HG02840 (cell line): ENCODE results near the gene YPEL5.
"Not testable (repeated sequence)": the region's sequence is repeated elsewhere in the genome, so short reads cannot be mapped to it uniquely, and the experiment has no call there.

ENCODE experiments used
- ATAC-seq: cut with Tn5 transposase; IDR thresholded peaks from one replicate; pipeline ENCODE4 v1.9.1; 2021; ENCODE audit warnings: mild to moderate bottlenecking, moderate library complexity, moderate number of reproducible peaks; ENCODE audit not compliant: unreplicated experiment, low FRiP score

YPEL5 gene

GRCh38 chr2:30136764-30137444 is 9.9 kb upstream of the YPEL5 start:
- no peak for ATAC-seq

GRCh38 chr2:30139131-30139870 is 7.5 kb upstream of the YPEL5 start:
- no peak for ATAC-seq

DNA sequence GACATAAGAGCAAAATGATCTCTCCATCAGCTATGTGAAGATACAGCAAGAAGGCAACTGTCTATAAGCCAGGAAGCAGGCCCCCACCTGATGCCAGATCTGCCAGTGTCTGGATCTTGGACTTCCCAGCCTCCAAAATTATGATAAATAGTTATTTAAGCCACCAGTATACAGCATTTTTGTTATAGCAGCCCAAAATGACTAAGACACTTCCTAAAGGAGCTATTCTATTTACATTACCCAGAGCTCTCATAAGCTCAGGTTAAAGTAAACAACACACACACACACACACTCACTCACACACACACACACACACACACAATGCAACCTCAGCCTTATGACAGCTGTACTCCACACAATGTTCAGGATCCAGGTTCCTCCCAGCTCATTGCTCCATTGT is 5.7 kb upstream of the YPEL5 start:
- no peak for ATAC-seq

DNA sequence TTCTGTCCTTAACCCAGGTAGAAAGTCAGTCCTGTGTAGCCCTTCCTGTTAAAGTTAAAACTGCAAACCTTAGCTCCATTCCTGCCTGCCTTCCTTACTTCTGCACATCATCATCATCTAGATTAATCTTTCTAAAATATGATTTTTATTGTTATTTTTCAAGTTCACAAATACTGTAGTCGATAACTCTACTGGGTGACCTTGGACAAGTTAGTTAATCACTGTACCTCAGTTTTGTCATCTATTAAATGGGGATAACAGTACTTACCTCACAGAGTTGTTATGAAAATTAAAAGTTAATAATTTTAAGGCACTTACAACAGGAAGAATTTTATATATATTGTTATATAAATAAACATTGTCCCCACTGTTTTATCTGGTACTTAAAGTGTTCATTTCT is 2.5 kb upstream of the YPEL5 start:
- ATAC-seq: no peak

GRCh38 chr2:30144951-30145350 is 1.9 kb upstream of the YPEL5 start:
- ATAC-seq: not testable (repeated sequence)

- ATAC-seq: no peak
Measured at GRCh38 chr2:30145826-30146336, 926 bp upstream of the YPEL5 start.

- peak; percentile 2 for ATAC-seq
Measured at GRCh38 chr2:30147196-30147714, 448 bp downstream of the YPEL5 start.

DNA sequence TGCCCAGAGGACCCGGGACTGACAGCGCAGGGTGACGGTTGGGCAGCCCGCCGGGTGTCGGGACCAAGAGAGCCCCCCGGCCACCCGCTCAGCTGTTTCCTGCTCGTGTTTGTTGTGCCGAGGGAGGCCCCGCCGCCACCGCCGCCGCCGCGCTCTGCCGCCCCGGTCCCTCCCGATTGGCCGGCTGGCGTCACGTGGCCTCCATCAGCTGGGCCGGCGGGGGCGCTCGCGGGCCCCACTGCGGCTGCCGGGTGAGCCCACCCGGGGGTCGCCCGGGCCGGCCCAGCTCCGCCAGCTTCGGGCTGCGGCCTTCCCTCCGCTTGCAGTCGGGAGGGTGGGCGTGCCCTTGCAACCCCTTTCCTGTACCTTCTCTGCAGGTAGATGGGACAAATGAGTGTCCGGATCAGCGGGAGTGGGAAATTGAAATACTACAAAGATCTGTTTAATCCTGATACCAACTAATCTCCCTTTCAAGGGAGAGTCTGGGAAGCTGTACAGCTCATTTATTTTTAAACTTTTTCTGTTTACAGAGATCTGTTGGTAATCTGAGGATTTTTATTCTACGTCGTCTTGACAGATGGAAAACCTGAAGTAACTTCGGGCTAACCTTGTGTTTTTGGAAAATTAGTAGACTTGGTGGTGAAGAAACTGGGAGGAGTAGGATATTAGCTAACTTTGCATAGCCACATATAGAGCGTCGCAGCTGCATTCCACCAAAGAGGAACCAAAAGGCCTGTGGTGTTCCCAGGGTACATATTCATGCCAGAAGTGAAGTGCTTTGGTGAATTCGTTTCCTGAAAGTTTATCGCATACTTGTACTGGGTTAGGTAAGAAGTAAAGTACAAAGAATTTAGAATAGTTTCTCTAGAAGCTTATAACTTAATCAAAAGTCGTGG is 1.2 kb downstream of the YPEL5 start:
- peak; percentile 24 for ATAC-seq

DNA sequence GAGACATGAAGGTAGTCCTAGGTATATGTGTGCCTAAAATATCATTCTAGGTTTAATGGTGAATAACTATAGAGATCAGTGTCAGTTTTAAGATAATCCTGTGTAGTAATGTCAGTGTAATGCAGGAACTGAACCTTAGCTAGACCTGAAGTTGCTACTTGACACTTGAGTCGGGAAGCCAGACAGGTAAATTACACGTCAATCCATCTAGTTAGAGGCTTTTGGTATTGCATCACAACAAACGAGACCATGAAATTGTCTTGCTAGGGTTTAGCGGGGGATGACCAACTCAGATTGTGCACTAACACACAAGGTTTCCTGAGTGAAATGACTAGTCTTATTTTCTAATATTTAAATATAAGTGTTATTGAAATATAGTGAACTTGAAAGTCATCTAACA is 2.0 kb downstream of the YPEL5 start:
- no peak for ATAC-seq

- ATAC-seq: no peak
Measured at GRCh38 chr2:30149513-30149912, 2.7 kb downstream of the YPEL5 start.

GRCh38 chr2:30149976-30150375 is 3.2 kb downstream of the YPEL5 start:
- ATAC-seq: no peak

GRCh38 chr2:30150786-30151185 is 4.0 kb downstream of the YPEL5 start:
- ATAC-seq: no peak

DNA sequence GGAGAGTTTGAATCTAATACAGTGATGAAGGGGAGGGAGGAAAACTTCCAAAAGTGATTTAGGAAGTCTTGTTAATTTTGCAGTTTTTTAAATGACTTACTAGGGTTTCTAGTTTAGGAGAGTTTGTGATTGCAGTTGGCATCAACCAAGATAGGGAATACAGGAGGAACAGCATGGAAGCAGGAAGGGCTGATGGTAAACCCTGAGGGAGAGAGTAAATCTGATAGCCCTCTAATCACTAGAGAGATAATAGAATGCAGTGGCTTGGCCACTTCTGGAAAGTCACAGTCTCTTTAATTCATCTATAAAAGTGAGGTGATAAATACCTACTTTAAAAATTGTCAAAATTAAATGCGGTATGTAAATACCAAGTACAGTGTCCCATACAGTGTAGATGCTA is 5.6 kb downstream of the YPEL5 start:
- ATAC-seq: no peak

DNA sequence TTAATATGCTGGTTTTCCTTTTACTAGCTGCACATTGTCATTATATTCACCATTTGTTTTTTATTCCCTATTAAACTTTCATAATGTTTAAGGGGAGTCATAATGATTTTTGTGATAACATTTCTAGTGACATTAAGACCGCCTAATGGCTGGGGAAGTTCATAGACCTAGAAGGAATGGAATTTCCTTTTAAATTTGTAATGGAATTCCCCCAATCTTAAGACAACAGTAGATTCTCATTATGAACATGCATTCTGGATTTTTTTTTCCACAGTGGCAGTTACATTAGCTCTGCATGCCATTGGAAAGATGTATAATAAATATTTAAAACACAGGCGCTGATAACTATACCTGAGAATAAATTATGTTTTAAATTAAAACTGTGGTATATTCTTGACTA is 8.4 kb downstream of the YPEL5 start:
- no peak for ATAC-seq

DNA sequence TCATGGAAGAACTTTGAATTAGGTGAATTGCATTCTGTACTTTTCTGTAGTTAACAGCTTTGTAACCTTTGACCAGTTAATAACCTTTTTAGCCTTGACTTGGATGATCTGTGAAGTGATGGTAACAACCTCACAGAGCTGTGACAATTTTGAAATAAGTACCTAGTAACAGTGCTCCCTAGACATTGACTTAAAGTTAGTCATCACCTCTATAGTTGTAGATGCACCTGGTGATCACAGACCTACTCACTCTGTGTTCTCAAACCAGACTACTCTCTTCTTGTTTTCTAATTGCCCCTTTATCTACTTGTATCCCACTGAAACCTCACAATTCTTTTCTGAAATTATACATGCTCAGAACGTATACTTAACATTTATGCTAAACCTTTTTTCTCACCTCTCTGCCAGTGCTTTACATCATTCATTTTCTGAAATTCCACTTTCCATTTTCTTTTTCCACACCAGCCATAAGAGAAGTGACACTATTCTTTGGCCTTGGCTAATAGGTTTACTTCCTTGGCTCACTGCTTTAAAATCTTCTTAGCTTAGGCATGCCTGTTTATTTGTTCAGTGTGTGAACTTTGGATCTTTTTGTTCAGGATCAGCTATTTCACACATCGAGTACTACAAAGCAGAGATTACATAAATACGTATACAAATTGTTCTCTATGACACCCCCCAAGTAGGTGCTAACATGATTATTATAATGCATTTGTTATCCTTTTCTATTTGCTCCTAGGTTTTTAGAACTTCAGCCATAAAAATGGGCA is 9.3 kb downstream of the YPEL5 start:
- no peak for ATAC-seq

- no peak for ATAC-seq
Measured at GRCh38 chr2:30157616-30158015, 10.8 kb downstream of the YPEL5 start.

DNA sequence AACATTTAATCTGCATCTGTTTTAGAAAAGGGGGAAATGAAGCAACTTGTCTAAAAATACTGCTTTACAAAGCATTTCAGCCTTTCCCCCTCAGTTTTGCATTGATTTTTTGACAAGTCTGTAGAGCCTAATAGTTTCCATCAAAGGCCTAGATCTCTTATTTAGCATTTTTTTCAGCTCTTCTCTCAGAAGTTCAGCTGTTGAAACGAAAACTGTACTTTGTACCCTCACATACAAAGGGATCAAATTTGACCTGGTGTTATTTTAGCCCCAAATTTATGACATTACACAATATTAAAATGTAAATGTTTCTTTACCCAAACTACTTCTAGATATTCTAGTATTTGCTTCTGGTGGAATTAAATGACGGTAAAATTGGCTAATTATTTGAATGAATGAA is 13.0 kb downstream of the YPEL5 start:
- ATAC-seq: no peak

DNA sequence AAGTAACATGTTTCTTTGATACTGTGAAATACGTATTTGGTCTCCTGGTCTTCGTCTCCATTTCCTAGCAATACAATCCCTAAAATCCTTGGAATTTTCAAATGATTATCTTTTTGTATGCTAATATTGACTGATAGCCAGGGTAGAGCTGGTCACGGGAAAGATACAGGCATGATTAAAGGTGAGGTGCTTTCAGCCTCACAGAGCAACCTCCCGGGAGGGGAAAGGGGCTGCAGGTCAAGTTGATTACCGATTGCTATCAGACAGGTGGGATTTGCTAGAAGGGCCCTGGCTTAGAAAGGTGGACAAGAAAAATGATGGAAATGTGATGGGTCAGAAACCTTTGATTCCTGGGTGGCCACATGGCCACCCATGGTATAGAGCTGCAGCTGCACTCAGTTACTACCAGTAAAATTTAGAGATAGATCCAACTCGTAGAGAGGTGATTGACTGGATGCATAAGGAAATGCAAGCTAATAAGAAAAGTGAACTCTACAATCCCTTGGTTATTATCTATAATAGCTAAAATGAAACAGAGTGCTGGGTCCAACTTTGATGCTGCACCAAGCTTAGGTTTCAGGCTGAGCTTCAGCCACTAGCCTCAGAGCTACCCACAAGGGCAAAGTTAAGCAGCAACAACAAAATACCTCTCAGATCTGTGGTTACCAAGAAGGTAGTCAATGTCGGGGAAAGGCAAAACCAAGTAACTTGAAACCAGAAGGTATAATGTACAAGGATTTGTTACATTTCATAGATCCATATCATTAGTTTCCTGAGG is 15.3 kb downstream of the YPEL5 start:
- ATAC-seq: no peak

DNA sequence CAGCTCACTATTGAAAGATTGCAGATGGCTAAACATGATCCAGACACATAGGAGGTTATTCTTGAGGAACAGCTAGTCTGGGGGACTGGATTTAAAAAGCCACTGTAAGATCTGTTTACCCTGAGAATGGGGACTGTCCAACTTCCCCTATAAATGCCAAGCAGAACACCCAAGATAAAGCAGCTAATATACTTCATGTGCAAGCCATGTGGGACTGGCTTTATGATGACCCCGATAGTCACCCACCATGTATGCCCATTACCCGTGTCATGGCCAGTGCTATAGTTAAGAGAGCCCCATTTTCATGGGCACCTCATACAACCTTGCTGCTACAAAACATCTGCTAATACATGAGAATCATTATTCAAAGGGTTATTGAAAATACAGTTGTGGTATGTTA is 16.0 kb downstream of the YPEL5 start:
- no peak for ATAC-seq
